A549 (cell line): ENCODE results near the gene CACNG7. TPM values are rescaled to one million over a fixed set of nuclear protein-coding genes. Genes with fewer than 3 reads are reported as not detected.

Experiments
- ATAC-seq, 2 experiments: fragments of 200-7000 bp in 1 of 2; fragments of >200 bp in 1 of 2; cut with Nextera tagmentation in 1 of 2; cut with Tn5 transposase in 1 of 2; 3 replicates each; pipeline versions ENCODE4 v1.8.0 to v1.9.1; 2018 to 2020; ENCODE audit warnings: mild to moderate bottlenecking in 1 of 2, moderate library complexity in 1 of 2
- CTCF ChIA-PET: fragments of 300-600 bp; sonication (Branson Sonifier 250); formaldehyde crosslinking; extraction: SDS; loops from one replicate; lab custom pipeline; 2021; ENCODE audit warnings: antibody characterized with exemption, inconsistent platforms; lab: Yijun Ruan, JAX
- POLR2A ChIA-PET: fragments of 350-600 bp; formaldehyde crosslinking; extraction: SDS; loops from one replicate; lab custom pipeline; 2021; ENCODE audit warnings: antibody characterized with exemption, inconsistent platforms; lab: Yijun Ruan, JAX
- DNase-seq, 2 experiments: peaks; one replicate each; pipeline versions ENCODE4 v3.0.0 to v3.0.0-alpha.2; 2011 to 2016; ENCODE audit warnings: low read depth in 1 of 2, low spot score in 1 of 2
- FAIRE-seq: peaks from 2 replicates; lab custom pipeline; 2011; peaks lifted over from hg19 to GRCh38; lab: Jason Lieb, UNC
- H3K27ac ChIP-seq, 2 experiments: fragments of >200 bp; sonication (Bioruptor Twin); formaldehyde crosslinking; 3 replicates each; pipeline ENCODE4 v1.5.1; 2016 to 2017
- H3K4me1 ChIP-seq: fragments of >200 bp; sonication (Bioruptor Twin); formaldehyde crosslinking; 3 replicates; pipeline ENCODE4 v1.6.1; 2016
- H3K4me2 ChIP-seq: fragments of >200 bp; sonication (Bioruptor Twin); formaldehyde crosslinking; 3 replicates; pipeline ENCODE4 v1.6.1; 2016
- H3K4me3 ChIP-seq: fragments of >200 bp; sonication (Bioruptor Twin); formaldehyde crosslinking; 3 replicates; pipeline ENCODE4 v1.5.1; 2016
- H3K9me3 ChIP-seq: fragments of >200 bp; sonication (Bioruptor Twin); formaldehyde crosslinking; 3 replicates; pipeline ENCODE4 v1.6.1; 2016
- CBX8 ChIP-seq: fragments of 200-600 bp; sonication (generic); IDR thresholded peaks from 2 replicates; pipeline ENCODE4 v1.6.1; 2016
- E2F6 ChIP-seq: IDR thresholded peaks from 2 replicates; pipeline ENCODE4 v1.6.1; 2012; ENCODE audit warnings: low read depth, borderline replicate concordance
- EHF ChIP-seq: fragments of 250-450 bp; sonication (Bioruptor Pico); IDR thresholded peaks from 2 replicates; pipeline ENCODE4 v1.5.0; 2020; ENCODE audit warnings: mild to moderate bottlenecking
- ELK1 ChIP-seq: fragments of 150-350 bp; IDR thresholded peaks from 2 replicates; pipeline ENCODE4 v1.6.1; 2014; ENCODE audit warnings: low read depth, mild to moderate bottlenecking, low read length
- ESRRA ChIP-seq: fragments of 150-350 bp; IDR thresholded peaks from 2 replicates; pipeline ENCODE4 v1.6.1; 2014; ENCODE audit warnings: mild to moderate bottlenecking, low read length, borderline replicate concordance
- HDAC2 ChIP-seq: fragments of 200-600 bp; sonication (generic); IDR thresholded peaks from 2 replicates; pipeline ENCODE4 v1.6.1; 2016
- HEYL ChIP-seq: fragments of 250-450 bp; sonication (Bioruptor Pico); IDR thresholded peaks from 2 replicates; pipeline ENCODE4 v1.8.0; 2021; ENCODE audit warnings: mild to moderate bottlenecking, moderate library complexity
- HOXA7 ChIP-seq: fragments of 250-450 bp; sonication (Bioruptor Pico); IDR thresholded peaks from 2 replicates; pipeline ENCODE4 v1.5.0; 2020; ENCODE audit warnings: mild to moderate bottlenecking, moderate library complexity
- HOXB5 ChIP-seq: fragments of 250-450 bp; sonication (Bioruptor Pico); IDR thresholded peaks from 2 replicates; pipeline ENCODE4 v1.5.0; 2020; ENCODE audit warnings: mild to moderate bottlenecking, moderate library complexity
- JUN ChIP-seq, 2 experiments: fragments of >200 bp; sonication (Bioruptor Twin); formaldehyde crosslinking; IDR thresholded peaks; 2 replicates in 1 of 2; 3 replicates in 1 of 2; pipeline ENCODE4 v1.6.1; 2016 to 2017
- KDM5A ChIP-seq: fragments of 200-600 bp; sonication (generic); IDR thresholded peaks from 2 replicates; pipeline ENCODE4 v1.6.1; 2016; ENCODE audit warnings: antibody characterized with exemption, mild to moderate bottlenecking
- MAFK ChIP-seq: fragments of 450-650 bp; IDR thresholded peaks from 2 replicates; pipeline ENCODE4 v1.6.1; 2014; ENCODE audit not compliant: partially characterized antibody
- MYC ChIP-seq: IDR thresholded peaks from 2 replicates; pipeline ENCODE4 v1.6.1; 2012; ENCODE audit warnings: mild to moderate bottlenecking, inconsistent platforms, low read length, improper control_type of control experiment, borderline replicate concordance
- NR3C1 ChIP-seq: fragments of >200 bp; sonication (Bioruptor Twin); formaldehyde crosslinking; IDR thresholded peaks from 3 replicates; pipeline ENCODE4 v1.6.1; 2017
- PBX3 ChIP-seq: IDR thresholded peaks from 2 replicates; pipeline ENCODE4 v1.6.1; 2012
- PHF8 ChIP-seq: fragments of 200-600 bp; sonication (generic); IDR thresholded peaks from 2 replicates; pipeline ENCODE4 v1.6.1; 2016; ENCODE audit warnings: low read depth, mild to moderate bottlenecking, antibody characterized with exemption, moderate library complexity, borderline replicate concordance
- POLR2A ChIP-seq: IDR thresholded peaks from 2 replicates; pipeline ENCODE4 v1.6.1; 2012; ENCODE audit warnings: mild to moderate bottlenecking, low read length
- POLR2AphosphoS2 ChIP-seq: conservative IDR thresholded peaks from 2 replicates; pipeline ENCODE4 v1.6.1; 2012; ENCODE audit warnings: low read length, improper control_type of control experiment, inconsistent platforms
- RCOR1 ChIP-seq: fragments of 150-350 bp; IDR thresholded peaks from 2 replicates; pipeline ENCODE4 v1.6.1; 2014; ENCODE audit warnings: antibody characterized with exemption, low read length, low read depth
- RFX5 ChIP-seq: fragments of 450-650 bp; IDR thresholded peaks from 2 replicates; pipeline ENCODE4 v1.7.1; 2014; ENCODE audit warnings: antibody characterized with exemption, mild to moderate bottlenecking, moderate library complexity
- RNF2 ChIP-seq: fragments of 200-600 bp; sonication (generic); IDR thresholded peaks from 2 replicates; pipeline ENCODE4 v1.6.1; 2016; ENCODE audit warnings: low read depth, mild to moderate bottlenecking, antibody characterized with exemption, moderate library complexity, borderline replicate concordance
- SREBF2 ChIP-seq: fragments of 450-650 bp; IDR thresholded peaks from 2 replicates; pipeline ENCODE4 v1.6.1; 2014; ENCODE audit warnings: mild to moderate bottlenecking, moderate library complexity
- TFCP2L1 ChIP-seq: fragments of 250-450 bp; sonication (Bioruptor Pico); IDR thresholded peaks from 2 replicates; pipeline ENCODE4 v1.5.0; 2021; ENCODE audit warnings: mild to moderate bottlenecking
- ZC3H11A ChIP-seq: fragments of 450-650 bp; IDR thresholded peaks from 2 replicates; pipeline ENCODE4 v1.6.1; 2014; ENCODE audit warnings: antibody characterized with exemption, mild to moderate bottlenecking
- ZNF302 ChIP-seq: fragments of 250-450 bp; sonication (Bioruptor Pico); IDR thresholded peaks from 2 replicates; pipeline ENCODE4 v1.9.0; 2021; ENCODE audit warnings: inconsistent platforms, mild to moderate bottlenecking, moderate library complexity
- WGBS: methylation state at CpG from one replicate; pipeline ENCODE4 v1.1.6; 2017; ENCODE audit errors: missing lambda C conversion rate; 5-methylcytosine and 5-hydroxymethylcytosine counted together
- polyA plus RNA-seq, 4 experiments: library from polyadenylated mRNA; depleted of rRNA in 3 of 4; stranded (reverse); fragments of >200 nt; fragmentation: RNase III in 1 of 4; extraction: RNeasy Plus Mini Kit Qiagen cat#74134 plus additional on column Dnase treatment in 1 of 4; gene quantifications; 2 replicates in 3 of 4; 3 replicates in 1 of 4; pipeline ENCODE4 v1.2.3, GENCODE V29; 2011 to 2017
- TF ChIP-seq, protein P1 (sequence below): fragments of 250-450 bp; sonication (Bioruptor Pico); IDR thresholded peaks from 2 replicates; pipeline ENCODE4 v1.5.0; 2021; ENCODE audit warnings: mild to moderate bottlenecking, moderate library complexity, borderline replicate concordance
- TF ChIP-seq, protein P2 (sequence below): fragments of 250-450 bp; sonication (Bioruptor Pico); IDR thresholded peaks from 2 replicates; pipeline ENCODE4 v1.5.0; 2020; ENCODE audit warnings: low read depth, mild to moderate bottlenecking, moderate library complexity
- TF ChIP-seq, protein P3 (sequence below): IDR thresholded peaks from 2 replicates; pipeline ENCODE4 v1.6.1; 2012
- TF ChIP-seq, protein P4 (sequence below): fragments of >200 bp; sonication (Bioruptor Twin); formaldehyde crosslinking; IDR thresholded peaks from 2 replicates; pipeline ENCODE4 v1.6.1; 2016

Gene CACNG7
- polyA plus RNA-seq, 2 of the 4 experiments (the other 2 are of a cell fraction): 7.6 to 11.5 TPM

- Histone ChIP-seq H3K4me1 (peaks cover 19% of the 10 kb centered on the region), H3K4me3 (peak overlapping the region; percentile 69), H3K4me2 (peak overlapping the region; percentile 84)
- 19% methylated on average over 13 of the region's 13 CpGs for WGBS
- peak; percentile 22 to 65; a peak in 5 of 6 replicates for ATAC-seq
- peak in 1 of 2 experiments; percentile 96 for DNase-seq
- 0 out of 5 replicates have a peak, but pooled peaks of 1 of the 2 experiments have one; percentile 5 for TF ChIP-seq JUN (IDR thresholded peaks at IDR 0.05)
- peak; percentile 38; the same call in 1 of the 2 replicates for TF ChIP-seq PBX3
- no peak for TF ChIP-seq RFX5
- no peak for TF ChIP-seq ELK1
- no peak for TF ChIP-seq NR3C1
- TF ChIP-seq, protein P1, sequence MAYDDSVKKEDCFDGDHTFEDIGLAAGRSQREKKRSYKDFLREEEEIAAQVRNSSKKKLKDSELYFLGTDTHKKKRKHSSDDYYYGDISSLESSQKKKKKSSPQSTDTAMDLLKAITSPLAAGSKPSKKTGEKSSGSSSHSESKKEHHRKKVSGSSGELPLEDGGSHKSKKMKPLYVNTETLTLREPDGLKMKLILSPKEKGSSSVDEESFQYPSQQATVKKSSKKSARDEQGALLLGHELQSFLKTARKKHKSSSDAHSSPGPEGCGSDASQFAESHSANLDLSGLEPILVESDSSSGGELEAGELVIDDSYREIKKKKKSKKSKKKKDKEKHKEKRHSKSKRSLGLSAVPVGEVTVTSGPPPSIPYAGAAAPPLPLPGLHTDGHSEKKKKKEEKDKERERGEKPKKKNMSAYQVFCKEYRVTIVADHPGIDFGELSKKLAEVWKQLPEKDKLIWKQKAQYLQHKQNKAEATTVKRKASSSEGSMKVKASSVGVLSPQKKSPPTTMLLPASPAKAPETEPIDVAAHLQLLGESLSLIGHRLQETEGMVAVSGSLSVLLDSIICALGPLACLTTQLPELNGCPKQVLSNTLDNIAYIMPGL (CRISPR knock-in tag): peak; percentile 74; the same call in 1 of the 2 replicates
- TF ChIP-seq, protein P2, sequence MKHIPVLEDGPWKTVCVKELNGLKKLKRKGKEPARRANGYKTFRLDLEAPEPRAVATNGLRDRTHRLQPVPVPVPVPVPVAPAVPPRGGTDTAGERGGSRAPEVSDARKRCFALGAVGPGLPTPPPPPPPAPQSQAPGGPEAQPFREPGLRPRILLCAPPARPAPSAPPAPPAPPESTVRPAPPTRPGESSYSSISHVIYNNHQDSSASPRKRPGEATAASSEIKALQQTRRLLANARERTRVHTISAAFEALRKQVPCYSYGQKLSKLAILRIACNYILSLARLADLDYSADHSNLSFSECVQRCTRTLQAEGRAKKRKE (CRISPR knock-in tag): peak; percentile 34; the same call in 1 of the 2 replicates
- peak; percentile 86; the same call in 1 of the 2 replicates for TF ChIP-seq TFCP2L1 (CRISPR knock-in tag)
- peak; percentile 59; the same call in 1 of the 2 replicates for TF ChIP-seq HOXB5 (CRISPR knock-in tag)
- no peak for TF ChIP-seq ZNF302
- TF ChIP-seq HOXA7: peak; percentile 52; the same call in 1 of the 2 replicates
- TF ChIP-seq, all 56 proteins: peak for 7
- ChIA-PET CTCF (interaction anchor here (1.0 to 3.1 kb wide), 14 partner anchors 27 to 173 kb away, joined by 3 to 59 read pairs (median 8); partner anchors contain the start of gene PRKCG), POLR2A (interaction anchor here (0.6 to 2.8 kb wide), 15 partner anchors 10 to 178 kb away, joined by 3 to 54 read pairs (median 6); partner anchors contain the start of genes CACNG6, LENG1, MYADM and PRPF31)
- no peak for FAIRE-seq
- H3K27ac ChIP-seq: peak overlapping the region; percentile 84 to 97
- H3K9me3 ChIP-seq: no peaks in the 10 kb centered on the region
Measured at GRCh38 chr19:53981376-53981951, 72.4 kb downstream of the CACNG7 start.

GRCh38 chr19:53982001-53982451 is 72.9 kb downstream of the CACNG7 start:
- ChIA-PET POLR2A (interaction anchor here (0.6 to 2.8 kb wide), 3 partner anchors 27 to 115 kb away, joined by 3 to 54 read pairs (median 31); partner anchors contain the start of gene MYADM), CTCF (interaction anchor here (0.6 to 3.1 kb wide), 9 partner anchors 26 to 141 kb away, joined by 3 to 59 read pairs (median 9); partner anchors contain the start of gene PRKCG)
- H3K4me1 ChIP-seq: peaks cover 19% of the 10 kb centered on the region
- ATAC-seq: no peak
- 55% methylated on average over 45 of the region's 62 CpGs for WGBS
- peak overlapping the region; percentile 84 to 97 for H3K27ac ChIP-seq
- no peak for FAIRE-seq
- no peak for DNase-seq
- peak overlapping the region; percentile 69 for H3K4me3 ChIP-seq
- peak overlapping the region; percentile 84 for H3K4me2 ChIP-seq
- H3K9me3 ChIP-seq: no peaks in the 10 kb centered on the region
- TF ChIP-seq CBX8 (no peak), ZC3H11A (no peak), HDAC2 (no peak), RNF2 (no peak), SREBF2 (no peak), KDM5A (no peak), JUN (IDR thresholded peaks at IDR 0.05) (no peak), HEYL (CRISPR knock-in tag) (no peak), RCOR1 (no peak), POLR2A (peak; percentile 22; the same call in 1 of the 2 replicates), E2F6 (peak; percentile 70; the same call in 1 of the 2 replicates), EHF (0 out of 2 replicates have a peak, but pooled peaks have one; percentile 25), POLR2AphosphoS2 (no peak), MAFK (no peak), ESRRA (no peak), TFCP2L1 (CRISPR knock-in tag) (peak; percentile 49; the same call in 1 of the 2 replicates), PHF8 (no peak), MYC (no peak)
- TF ChIP-seq, protein P3, sequence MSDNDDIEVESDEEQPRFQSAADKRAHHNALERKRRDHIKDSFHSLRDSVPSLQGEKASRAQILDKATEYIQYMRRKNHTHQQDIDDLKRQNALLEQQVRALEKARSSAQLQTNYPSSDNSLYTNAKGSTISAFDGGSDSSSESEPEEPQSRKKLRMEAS: peak; percentile 57; the same call in 1 of the 2 replicates
- TF ChIP-seq, protein P2 (CRISPR knock-in tag): no peak
- TF ChIP-seq, protein P4, sequence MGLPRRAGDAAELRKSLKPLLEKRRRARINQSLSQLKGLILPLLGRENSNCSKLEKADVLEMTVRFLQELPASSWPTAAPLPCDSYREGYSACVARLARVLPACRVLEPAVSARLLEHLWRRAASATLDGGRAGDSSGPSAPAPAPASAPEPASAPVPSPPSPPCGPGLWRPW: no peak
